ENCODE measurements around the gene SEC16A.

The SEC16A gene

GRCh38 chr9:136504512-136505348 is 21.9 kb upstream of the SEC16A start:
- no peak for DNase-seq (ENCODE audit: low spot score)

DNA sequence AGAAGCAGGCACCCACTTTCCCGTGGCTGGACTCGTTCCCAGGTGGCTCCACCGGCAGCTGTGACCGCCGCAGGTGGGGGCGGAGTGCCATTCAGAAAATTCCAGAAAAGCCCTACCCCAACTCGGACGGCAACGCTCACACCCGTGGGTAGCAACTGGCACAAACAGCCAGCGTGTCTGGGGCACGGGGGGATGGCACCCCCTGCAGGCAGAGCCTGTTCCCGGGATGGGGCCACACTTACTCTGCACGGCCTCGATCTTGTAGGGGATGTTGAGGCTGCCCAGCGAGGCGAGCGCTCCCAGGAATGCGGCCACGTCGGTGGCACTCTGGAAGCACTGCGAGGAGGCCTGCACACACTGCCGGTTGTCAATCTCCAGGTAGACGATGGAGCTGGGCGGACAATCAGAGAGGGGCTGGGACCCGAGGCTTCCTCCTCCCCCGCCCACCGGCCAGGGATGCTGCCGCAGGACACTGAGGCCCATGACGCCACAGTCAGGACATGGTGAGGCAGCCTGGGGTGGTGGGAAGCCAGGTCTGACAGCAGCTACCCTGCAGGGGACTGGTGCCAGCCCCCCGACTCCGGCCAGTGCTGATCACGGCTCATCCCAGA is 20.2 kb upstream of the SEC16A start:
- no peak for DNase-seq (ENCODE audit: low spot score)

GRCh38 chr9:136502196-136502595 is 19.4 kb upstream of the SEC16A start:
- no peak for DNase-seq (ENCODE audit: low spot score)

DNA sequence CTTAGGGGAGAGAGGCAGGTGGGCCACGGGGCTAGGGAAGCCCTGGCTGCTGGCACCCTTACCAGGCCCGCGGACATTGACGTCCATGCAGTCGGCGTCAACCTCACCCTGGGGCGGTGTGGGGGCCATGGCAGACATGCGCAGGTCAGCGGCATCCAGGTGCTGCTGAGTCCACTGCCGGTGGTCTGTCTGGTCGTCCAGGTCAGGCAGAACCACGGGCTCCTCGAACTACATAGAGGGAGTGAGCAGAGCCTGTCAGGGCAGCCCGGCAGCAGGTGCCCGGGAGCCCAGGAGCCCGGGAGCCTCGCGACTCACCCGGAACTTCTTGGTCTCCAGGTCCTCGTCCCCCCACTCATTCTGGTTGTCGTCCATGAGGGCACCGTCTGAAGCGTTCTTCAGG is 18.8 kb upstream of the SEC16A start:
- no peak for DNase-seq (ENCODE audit: low spot score)

- DNase-seq (ENCODE audit: low spot score), result no peak
Measured at GRCh38 chr9:136499935-136500910, 17.4 kb upstream of the SEC16A start.

- DNase-seq (ENCODE audit: low spot score), result no peak
Measured at GRCh38 chr9:136499071-136499934, 16.5 kb upstream of the SEC16A start.

- no peak for DNase-seq (ENCODE audit: low spot score)
Measured at GRCh38 chr9:136497916-136498695, 15.3 kb upstream of the SEC16A start.

DNA sequence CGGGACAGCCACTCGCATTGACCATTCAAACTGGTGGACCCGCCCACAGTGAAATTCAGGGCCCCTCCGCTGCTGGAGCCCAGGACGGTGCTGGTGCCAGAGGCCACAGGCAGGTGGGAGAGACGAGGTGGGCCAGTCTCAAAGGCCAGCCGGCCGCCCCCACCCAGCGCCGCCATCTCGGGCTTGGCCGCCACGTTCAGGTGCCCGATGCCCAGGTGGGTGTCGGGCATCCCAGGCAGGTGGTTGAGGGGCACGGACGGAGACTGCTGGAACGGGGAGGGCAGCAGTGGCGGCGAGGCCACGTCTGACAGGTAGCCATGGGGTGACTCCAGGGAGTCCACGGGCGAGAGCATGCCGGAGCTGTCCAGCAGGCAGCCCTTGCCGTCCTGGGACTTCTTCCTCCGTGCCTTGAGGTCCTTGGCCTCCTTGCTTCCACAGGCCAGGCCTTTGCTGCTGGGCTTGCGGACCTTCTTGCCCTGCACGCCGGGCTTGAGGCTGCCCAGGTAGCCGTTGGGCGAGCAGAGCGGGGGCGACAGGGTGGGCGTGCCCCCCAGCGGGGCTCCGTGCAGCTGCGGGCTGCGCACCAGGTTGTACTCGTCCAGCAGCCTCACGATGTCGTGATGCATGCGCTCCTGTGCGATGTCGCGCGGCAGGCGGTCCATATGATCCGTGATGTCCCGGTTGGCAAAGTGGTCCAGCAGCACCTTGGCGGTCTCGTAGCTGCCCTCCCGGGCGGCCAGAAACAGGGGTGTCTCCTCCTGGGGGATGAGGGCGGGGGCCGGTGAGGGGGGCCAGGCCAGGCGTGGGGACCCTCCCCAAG is 14.2 kb upstream of the SEC16A start:
- no peak for DNase-seq (ENCODE audit: low spot score)

DNA sequence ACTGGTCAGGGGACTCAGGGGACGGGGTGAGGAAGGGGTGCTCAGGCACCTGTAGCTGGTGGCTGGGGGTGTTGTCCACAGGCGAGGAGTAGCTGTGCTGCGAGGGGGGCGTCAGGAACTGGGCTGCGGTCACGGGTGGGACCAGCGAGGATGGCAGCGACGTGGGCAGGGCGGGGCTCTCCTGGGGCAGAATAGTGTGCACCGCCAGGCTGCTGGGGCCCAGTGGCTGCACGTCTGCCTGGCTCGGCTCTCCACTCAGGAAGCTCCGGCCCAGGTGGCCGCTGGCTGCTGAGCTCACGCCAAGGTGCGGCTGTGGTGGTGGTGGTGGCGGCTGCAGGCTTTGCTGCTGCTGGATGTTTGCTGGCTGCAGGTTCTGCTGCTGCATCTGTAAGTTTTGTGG is 13.3 kb upstream of the SEC16A start:
- DNase-seq (ENCODE audit: low spot score), result no peak

GRCh38 chr9:136495238-136495800 is 12.5 kb upstream of the SEC16A start:
- DNase-seq (ENCODE audit: low spot score), result no peak

GRCh38 chr9:136494531-136495215 is 11.8 kb upstream of the SEC16A start:
- no peak for DNase-seq (ENCODE audit: low spot score)

DNA sequence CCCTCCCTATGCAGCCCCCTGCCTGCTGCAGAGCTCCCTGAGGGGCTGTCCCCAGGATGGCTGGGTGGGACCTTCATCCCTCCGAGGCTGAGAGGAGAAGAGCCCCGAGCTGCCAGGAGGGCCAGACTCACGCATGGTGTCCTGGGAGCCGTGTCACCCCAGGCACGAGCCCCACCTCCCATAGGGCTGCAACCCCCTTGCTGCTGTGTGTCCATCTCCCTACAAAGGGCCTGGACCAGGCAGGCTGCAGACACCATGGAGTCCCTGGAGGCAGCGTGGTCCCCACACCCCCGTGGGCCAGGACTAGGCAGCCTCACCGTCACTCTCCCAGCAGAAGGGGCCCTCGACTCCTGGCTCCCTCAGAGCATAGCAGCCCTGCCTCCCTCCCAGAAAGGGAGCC is 11.2 kb upstream of the SEC16A start:
- no peak for DNase-seq (ENCODE audit: low spot score)

DNA sequence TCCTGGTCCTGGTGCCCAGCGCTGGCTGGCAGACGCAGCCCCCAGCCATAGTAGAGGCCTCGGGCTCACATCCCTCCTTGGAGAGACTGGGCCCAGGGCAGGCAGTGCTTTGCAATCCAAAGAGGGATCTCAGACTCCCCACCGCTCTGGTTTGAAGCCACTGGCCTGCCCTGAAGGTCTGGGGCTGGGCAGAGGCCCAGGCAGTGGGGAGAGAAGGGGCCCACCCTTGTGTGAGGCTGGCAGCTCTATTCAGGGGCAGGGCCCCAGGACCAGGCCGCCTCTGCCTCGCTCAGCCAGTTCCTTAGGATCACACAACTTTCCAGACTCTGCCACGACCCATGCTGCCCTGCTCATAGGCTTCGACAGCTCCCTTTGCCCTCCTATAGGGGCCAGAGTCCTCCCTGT is 10.7 kb upstream of the SEC16A start:
- no peak for DNase-seq (ENCODE audit: low spot score)

- DNase-seq (ENCODE audit: low spot score), result no peak
Measured at GRCh38 chr9:136492978-136493522, 10.2 kb upstream of the SEC16A start.

DNA sequence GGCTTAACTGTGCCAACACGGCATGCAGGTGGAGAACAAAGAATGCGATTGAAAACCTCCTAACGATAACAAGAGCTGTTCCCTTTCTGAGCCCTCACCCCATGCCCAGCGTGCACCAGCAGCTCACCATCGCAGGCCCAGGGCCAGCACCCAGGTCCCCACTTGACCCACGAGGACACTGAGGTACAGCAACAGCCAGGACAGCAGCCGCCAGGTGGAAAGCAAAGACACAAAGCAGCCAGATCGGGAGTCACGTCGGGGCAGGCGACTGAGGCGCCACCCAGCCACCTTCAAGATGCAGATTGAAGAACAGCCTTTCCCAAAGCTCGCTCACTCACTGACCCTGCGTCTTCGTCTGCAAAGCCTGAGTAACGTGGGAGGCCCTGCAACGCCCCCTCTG is 6.9 kb upstream of the SEC16A start:
- DNase-seq (ENCODE audit: low spot score), result no peak

DNA sequence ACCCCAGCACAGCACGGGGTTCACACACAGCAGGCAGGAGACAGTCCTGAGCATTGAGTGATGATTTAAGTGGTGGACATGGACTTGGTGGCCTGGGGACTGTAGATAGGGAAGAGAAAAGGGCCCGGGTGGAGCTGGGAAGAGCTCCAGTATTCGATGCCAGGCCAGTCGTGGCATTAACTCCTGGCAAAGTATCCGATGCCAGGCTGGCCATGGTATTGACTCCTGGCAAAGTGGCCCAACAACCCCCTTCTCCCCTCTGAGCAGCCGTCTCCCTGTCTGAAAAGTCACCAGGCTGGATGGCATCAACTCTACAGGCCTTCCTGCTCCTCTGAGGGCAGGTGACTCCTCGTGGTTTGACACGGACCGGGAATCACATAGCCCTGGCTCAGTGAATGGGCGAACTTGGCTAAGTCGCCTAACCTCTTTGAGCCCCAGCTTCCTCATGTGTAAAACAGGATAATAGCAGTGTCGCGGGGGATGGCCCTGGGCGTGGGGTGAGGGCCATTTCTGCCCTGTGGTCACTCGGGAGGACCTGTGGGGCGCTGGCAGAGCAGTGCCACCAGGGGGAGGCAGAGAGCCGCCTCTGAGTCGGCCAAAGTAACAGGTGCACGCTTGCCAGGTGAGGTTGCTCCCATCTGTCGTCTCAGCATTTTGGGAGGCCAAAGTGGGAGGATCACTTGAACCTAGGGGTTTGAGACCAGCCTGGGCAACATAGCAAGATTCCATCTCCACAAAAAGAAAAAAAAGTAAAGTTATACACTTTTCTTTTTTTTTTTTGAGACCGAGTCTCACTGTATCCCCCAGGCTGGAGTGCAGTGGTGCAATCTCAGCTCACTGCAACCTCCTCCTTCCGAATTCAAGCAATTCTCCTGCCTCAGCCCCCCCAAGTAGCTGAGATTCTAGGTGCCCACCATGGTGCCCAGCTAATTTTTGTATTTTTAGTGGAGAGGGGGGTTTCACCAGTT is 5.7 kb upstream of the SEC16A start:
- peak; percentile 72 for DNase-seq (ENCODE audit: low spot score)

- no peak for DNase-seq (ENCODE audit: low spot score)
Measured at GRCh38 chr9:136487672-136488071, 4.8 kb upstream of the SEC16A start.
